Measurements from ENCODE around the gene GP1BB. TPM values are rescaled to one million over a fixed set of nuclear protein-coding genes. Genes with fewer than 3 reads are reported as not detected.

GP1BB gene
- polyA plus RNA-seq, 1 donor from 2014 or later, result 2.0 TPM

- Mint-ChIP-seq H3K27ac (peak overlapping the region in 1 of 3 donors; percentile 7), H3K27me3 (peaks cover 50% of the 10 kb centered on the region), H3K4me1 (peaks cover 9 to 20% (median 14%) of the 10 kb centered on the region in 3 donors), H3K36me3 (no peaks in the 10 kb centered on the region), H3K9me3 (peaks cover 0 to 3% (median 0%) of the 10 kb centered on the region in 3 donors), H3K4me3 (no peak overlapping the region)
Measured at GRCh38 chr22:19763458-19764298, 40.3 kb downstream of the GP1BB start.

GRCh38 chr22:19764299-19764593, 40.9 kb downstream of the GP1BB start:
- H3K4me3 Mint-ChIP-seq, result no peak overlapping the region

GRCh38 chr22:19764636-19765476, 41.5 kb downstream of the GP1BB start:
- Mint-ChIP-seq H3K4me1 (peaks cover 8 to 17% (median 9%) of the 10 kb centered on the region in 3 donors), H3K27ac (peak overlapping the region in 2 of 3 donors; percentile 24 to 82), H3K27me3 (peaks cover 55% of the 10 kb centered on the region), H3K9me3 (peaks cover 0 to 5% (median 0%) of the 10 kb centered on the region in 3 donors), H3K36me3 (no peaks in the 10 kb centered on the region), H3K4me3 (peak overlapping the region; percentile 16 to 87 (median 68))

More at GRCh38 chr22:19764299-19764593, 40.9 kb downstream of the GP1BB start:
- Mint-ChIP-seq H3K27ac (no peak overlapping the region), H3K36me3 (no peaks in the 10 kb centered on the region), H3K9me3 (peaks cover 0 to 3% (median 0%) of the 10 kb centered on the region in 3 donors), H3K27me3 (peaks cover 54% of the 10 kb centered on the region), H3K4me1 (peaks cover 9 to 20% (median 14%) of the 10 kb centered on the region in 3 donors)

- H3K4me1 Mint-ChIP-seq, result peaks cover 5 to 12% (median 7%) of the 10 kb centered on the region in 3 donors
- no peaks in the 10 kb centered on the region for H3K36me3 Mint-ChIP-seq
- peaks cover 59% of the 10 kb centered on the region for H3K27me3 Mint-ChIP-seq
- H3K27ac Mint-ChIP-seq, result no peak overlapping the region
- peak overlapping the region; percentile 62 to 70 (median 66) for H3K4me3 Mint-ChIP-seq
- peaks cover 0 to 5% (median 0%) of the 10 kb centered on the region in 3 donors for H3K9me3 Mint-ChIP-seq
Measured at GRCh38 chr22:19765477-19766239, 42.3 kb downstream of the GP1BB start.

- H3K4me3 Mint-ChIP-seq, result no peak overlapping the region
- peaks cover 0 to 5% (median 0%) of the 10 kb centered on the region in 3 donors for H3K9me3 Mint-ChIP-seq
- peaks cover 5 to 12% (median 7%) of the 10 kb centered on the region in 3 donors for H3K4me1 Mint-ChIP-seq
- no peaks in the 10 kb centered on the region for H3K36me3 Mint-ChIP-seq
- peaks cover 59% of the 10 kb centered on the region for H3K27me3 Mint-ChIP-seq
- no peak overlapping the region for H3K27ac Mint-ChIP-seq
Measured at GRCh38 chr22:19766240-19766510, 42.8 kb downstream of the GP1BB start.

DNA sequence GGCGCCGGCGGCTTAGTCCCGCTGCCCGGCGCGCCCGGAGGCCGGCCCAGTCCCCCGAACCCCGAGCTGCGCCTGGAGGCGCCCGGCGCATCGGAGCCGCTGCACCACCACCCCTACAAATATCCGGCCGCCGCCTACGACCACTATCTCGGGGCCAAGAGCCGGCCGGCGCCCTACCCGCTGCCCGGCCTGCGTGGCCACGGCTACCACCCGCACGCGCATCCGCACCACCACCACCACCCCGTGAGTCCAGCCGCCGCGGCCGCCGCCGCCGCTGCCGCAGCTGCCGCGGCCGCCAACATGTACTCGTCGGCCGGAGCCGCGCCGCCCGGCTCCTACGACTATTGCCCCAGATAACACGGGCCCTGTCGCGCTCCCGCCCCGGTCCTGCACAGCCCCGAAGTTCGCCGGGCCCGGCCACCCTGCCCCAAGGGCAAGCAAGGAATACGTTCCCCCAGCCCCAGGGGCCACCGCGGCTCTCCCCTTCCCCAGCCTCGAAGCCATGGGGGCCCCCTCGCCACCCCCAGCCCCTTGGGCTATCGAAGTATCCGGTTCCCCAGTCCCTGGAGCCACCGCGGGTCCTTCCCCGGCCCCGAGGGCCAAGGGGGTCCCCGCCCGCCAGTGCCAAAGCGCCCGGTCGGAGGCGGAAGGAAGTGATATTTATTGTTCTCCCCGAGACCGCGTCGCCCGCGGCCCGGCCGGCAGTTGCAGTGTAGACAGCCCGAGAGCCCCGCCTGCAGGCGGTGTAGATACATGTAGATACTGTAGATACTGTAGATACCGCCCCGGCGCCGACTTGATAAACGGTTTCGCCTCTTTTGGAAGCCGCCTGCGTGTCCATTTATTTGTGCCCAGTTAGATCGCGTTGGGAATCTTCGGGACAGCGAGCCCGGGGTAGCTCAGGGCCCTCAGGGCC, 43.4 kb downstream of the GP1BB start:
- peaks cover 5 to 9% (median 7%) of the 10 kb centered on the region in 3 donors for H3K4me1 Mint-ChIP-seq
- no peaks in the 10 kb centered on the region for H3K36me3 Mint-ChIP-seq
- H3K27me3 Mint-ChIP-seq, result peaks cover 58% of the 10 kb centered on the region
- H3K27ac Mint-ChIP-seq, result peak overlapping the region in 1 of 3 donors; percentile 35
- peaks cover 0 to 5% (median 0%) of the 10 kb centered on the region in 3 donors for H3K9me3 Mint-ChIP-seq
- peak overlapping the region in 3 of 4 donors; percentile 50 to 68 (median 60) for H3K4me3 Mint-ChIP-seq

GRCh38 chr22:19767427-19768341, 44.3 kb downstream of the GP1BB start:
- H3K9me3 Mint-ChIP-seq, result peaks cover 0 to 5% (median 0%) of the 10 kb centered on the region in 3 donors
- H3K27ac Mint-ChIP-seq, result peak overlapping the region; percentile 23 to 67 (median 35)
- H3K36me3 Mint-ChIP-seq, result no peaks in the 10 kb centered on the region
- peaks cover 7 to 12% (median 10%) of the 10 kb centered on the region in 3 donors for H3K4me1 Mint-ChIP-seq
- H3K4me3 Mint-ChIP-seq, result peak overlapping the region in 3 of 4 donors; percentile 50 to 68 (median 60)
- H3K27me3 Mint-ChIP-seq, result peaks cover 60% of the 10 kb centered on the region

- H3K36me3 Mint-ChIP-seq, result peaks cover 3% of the 10 kb centered on the region
- H3K4me1 Mint-ChIP-seq, result peaks cover 16 to 22% (median 21%) of the 10 kb centered on the region in 3 donors
- H3K27ac Mint-ChIP-seq, result peak overlapping the region in 1 of 3 donors; percentile 23
- H3K4me3 Mint-ChIP-seq, result peak overlapping the region in 3 of 4 donors; percentile 24 to 68 (median 54)
- peaks cover 69% of the 10 kb centered on the region for H3K27me3 Mint-ChIP-seq
- H3K9me3 Mint-ChIP-seq, result peaks cover 0 to 5% (median 0%) of the 10 kb centered on the region in 3 donors
Measured at GRCh38 chr22:19769393-19769715, 46.0 kb downstream of the GP1BB start.

- peak overlapping the region in 1 of 4 donors; percentile 43 for H3K4me3 Mint-ChIP-seq
- H3K27me3 Mint-ChIP-seq, result peaks cover 63% of the 10 kb centered on the region
Measured at GRCh38 chr22:19770349-19771220, 47.2 kb downstream of the GP1BB start.

GRCh38 chr22:19772422-19772672, 49.0 kb downstream of the GP1BB start:
- Mint-ChIP-seq H3K36me3 (peaks cover 3% of the 10 kb centered on the region), H3K4me1 (peaks cover 21 to 30% (median 24%) of the 10 kb centered on the region in 3 donors), H3K4me3 (peak overlapping the region in 3 of 4 donors; percentile 12 to 98 (median 49)), H3K27me3 (peaks cover 71% of the 10 kb centered on the region), H3K27ac (peak overlapping the region in 1 of 3 donors; percentile 33), H3K9me3 (peaks cover 0 to 2% (median 0%) of the 10 kb centered on the region in 3 donors)

More at GRCh38 chr22:19770349-19771220, 47.2 kb downstream of the GP1BB start:
- Mint-ChIP-seq H3K36me3 (peaks cover 3% of the 10 kb centered on the region), H3K9me3 (peaks cover 0 to 2% (median 0%) of the 10 kb centered on the region in 3 donors), H3K4me1 (peaks cover 17 to 24% (median 19%) of the 10 kb centered on the region in 3 donors), H3K27ac (no peak overlapping the region)

DNA sequence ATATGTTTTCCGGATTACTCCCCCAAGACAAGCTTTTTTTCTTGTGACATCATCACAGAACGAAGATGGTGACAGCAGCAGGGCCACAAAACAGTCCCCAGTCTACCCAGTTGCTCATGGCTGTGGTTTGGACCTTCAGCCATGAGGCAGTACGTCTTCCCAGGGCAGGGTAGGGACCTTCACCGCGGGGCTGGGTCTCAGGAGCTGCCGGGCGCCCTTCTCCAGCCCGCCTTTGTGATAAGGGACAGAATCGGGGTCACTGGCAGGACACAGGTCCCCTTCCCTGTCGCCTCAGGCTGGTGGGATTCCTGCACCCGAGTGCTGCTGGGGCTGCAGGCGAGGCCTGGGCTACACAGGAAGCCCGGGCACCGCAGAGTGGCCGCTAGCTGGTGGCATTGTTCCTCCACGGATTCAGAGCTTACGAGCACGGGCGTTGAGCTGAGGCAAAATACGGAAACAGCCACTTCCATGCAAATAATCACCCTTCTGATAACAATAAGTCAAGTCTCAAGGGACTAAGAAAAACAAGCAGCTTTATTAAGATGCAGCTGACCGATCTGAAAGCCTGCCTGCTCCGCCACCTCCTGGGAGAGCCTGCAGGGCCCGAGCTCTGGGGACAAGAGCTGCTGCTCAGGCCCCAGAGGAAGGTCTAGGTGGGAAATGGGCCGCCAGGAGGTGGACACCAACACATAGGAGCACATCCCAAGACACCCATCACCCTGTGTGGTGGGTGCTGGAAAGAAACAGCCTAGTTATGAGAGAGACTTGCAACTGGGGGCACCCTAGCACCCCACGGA, 49.5 kb downstream of the GP1BB start:
- Mint-ChIP-seq H3K27ac (peak overlapping the region in 2 of 3 donors; percentile 33 to 86), H3K4me1 (peaks cover 21 to 27% (median 24%) of the 10 kb centered on the region in 3 donors), H3K36me3 (peaks cover 3% of the 10 kb centered on the region), H3K27me3 (peaks cover 73% of the 10 kb centered on the region), H3K4me3 (peak overlapping the region; percentile 49 to 98 (median 86)), H3K9me3 (peaks cover 0 to 2% (median 0%) of the 10 kb centered on the region in 3 donors)

Data from IgD-negative memory B cell (primary cell).